Stimulated activated CD8-positive, alpha-beta memory T cell treated with anti-CD3 and anti-CD28 coated beads, Interleukin-15, amount 100 ng/mL, for 1 hour (primary cell): Measurements from ENCODE around the gene SEPHS2.
"Not testable (repeated sequence)": the region's sequence is repeated elsewhere in the genome, so short reads cannot be mapped to it uniquely, and the experiment has no call there.

ENCODE experiments used
- DNase-seq: peaks from one replicate; pipeline ENCODE4 v3.0.0-alpha.2; 2020; ENCODE audit warnings: low read depth

The SEPHS2 gene

GRCh38 chr16:30445408-30446202 lies at the start of gene SEPHS2:
Gene SEPHS2, minus strand, starts transcription at chr16:30445874. Its CDS starts 147 bp downstream, at chr16:30445727.
- DNase-seq: peak; percentile 94

- DNase-seq: no peak
Observed at GRCh38 chr16:30494709-30495108, 49.0 kb upstream of the SEPHS2 start.

GRCh38 chr16:30493941-30494488 lies 48.3 kb upstream of the SEPHS2 start:
- DNase-seq: no peak

- DNase-seq: peak; percentile 14
Observed at GRCh38 chr16:30491744-30492308, 46.2 kb upstream of the SEPHS2 start.

- no peak for DNase-seq
Observed at GRCh38 chr16:30491229-30491628, 45.6 kb upstream of the SEPHS2 start.

GRCh38 chr16:30490210-30490609 lies 44.5 kb upstream of the SEPHS2 start:
- DNase-seq: no peak

- DNase-seq: no peak
Observed at GRCh38 chr16:30488764-30489605, 43.3 kb upstream of the SEPHS2 start.

- no peak for DNase-seq
Observed at GRCh38 chr16:30485818-30486436, 40.3 kb upstream of the SEPHS2 start.

- DNase-seq: no peak
Observed at GRCh38 chr16:30484887-30485286, 39.2 kb upstream of the SEPHS2 start.

GRCh38 chr16:30482366-30482765 lies 36.7 kb upstream of the SEPHS2 start:
- no peak for DNase-seq

GRCh38 chr16:30481381-30481780 lies 35.7 kb upstream of the SEPHS2 start:
- no peak for DNase-seq

- no peak for DNase-seq
Observed at GRCh38 chr16:30478766-30479478, 33.2 kb upstream of the SEPHS2 start.

- DNase-seq: not testable (repeated sequence)
Observed at GRCh38 chr16:30477773-30478172, 32.1 kb upstream of the SEPHS2 start.

GRCh38 chr16:30476991-30477390 lies 31.3 kb upstream of the SEPHS2 start:
- DNase-seq: no peak

GRCh38 chr16:30474684-30475083 lies 29.0 kb upstream of the SEPHS2 start:
- DNase-seq: no peak

GRCh38 chr16:30474074-30474452 lies 28.4 kb upstream of the SEPHS2 start:
- no peak for DNase-seq

- no peak for DNase-seq
Observed at GRCh38 chr16:30473231-30474073, 27.8 kb upstream of the SEPHS2 start.

GRCh38 chr16:30472328-30472942 lies 26.8 kb upstream of the SEPHS2 start, which contains the start of gene ITGAL:
Gene ITGAL, plus strand, starts transcription at chr16:30472742. Its CDS starts 96 bp downstream, at chr16:30472838.
- peak; percentile 54 for DNase-seq

- DNase-seq: no peak
Observed at GRCh38 chr16:30470632-30470995, 24.9 kb upstream of the SEPHS2 start.

GRCh38 chr16:30470170-30470512 lies 24.5 kb upstream of the SEPHS2 start:
- DNase-seq: no peak
